ENCODE measurements around the gene DUSP12.

DNA sequence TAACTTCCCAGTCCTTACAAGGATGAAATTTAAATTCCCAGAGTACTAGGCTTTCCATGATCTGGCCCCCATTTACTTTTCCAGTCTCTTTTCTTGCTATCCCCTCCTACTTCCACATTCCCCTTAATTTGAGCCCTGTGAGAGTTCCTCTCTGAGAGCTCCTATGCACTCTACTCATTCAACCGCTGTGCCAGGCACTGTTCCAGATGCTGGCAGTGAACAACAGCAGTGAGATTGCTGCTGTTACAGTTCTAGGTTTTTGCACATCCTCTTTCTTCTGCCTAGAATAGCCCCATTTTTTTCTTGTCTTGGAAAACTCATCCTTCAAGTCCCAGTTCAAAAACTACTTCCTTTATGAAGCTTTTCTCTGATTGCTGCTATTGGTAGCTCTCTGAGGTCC lies 35.4 kb downstream of the DUSP12 start:
- TF ChIP-seq POLR2A (conservative IDR thresholded peaks at IDR 0.05) (no peak), ZNF174 (CRISPR knock-in tag; IDR thresholded peaks at IDR 0.05) (no peak), ESRRA (IDR thresholded peaks at IDR 0.05; ENCODE audit: borderline replicate concordance, low read depth) (no peak), MTA3 (IDR thresholded peaks at IDR 0.05; ENCODE audit: borderline replicate concordance) (no peak), POU5F1 (IDR thresholded peaks at IDR 0.05; ENCODE audit: borderline replicate concordance, low read depth, low read length, partially characterized antibody) (no peak)
- TF ChIP-seq, protein P1, sequence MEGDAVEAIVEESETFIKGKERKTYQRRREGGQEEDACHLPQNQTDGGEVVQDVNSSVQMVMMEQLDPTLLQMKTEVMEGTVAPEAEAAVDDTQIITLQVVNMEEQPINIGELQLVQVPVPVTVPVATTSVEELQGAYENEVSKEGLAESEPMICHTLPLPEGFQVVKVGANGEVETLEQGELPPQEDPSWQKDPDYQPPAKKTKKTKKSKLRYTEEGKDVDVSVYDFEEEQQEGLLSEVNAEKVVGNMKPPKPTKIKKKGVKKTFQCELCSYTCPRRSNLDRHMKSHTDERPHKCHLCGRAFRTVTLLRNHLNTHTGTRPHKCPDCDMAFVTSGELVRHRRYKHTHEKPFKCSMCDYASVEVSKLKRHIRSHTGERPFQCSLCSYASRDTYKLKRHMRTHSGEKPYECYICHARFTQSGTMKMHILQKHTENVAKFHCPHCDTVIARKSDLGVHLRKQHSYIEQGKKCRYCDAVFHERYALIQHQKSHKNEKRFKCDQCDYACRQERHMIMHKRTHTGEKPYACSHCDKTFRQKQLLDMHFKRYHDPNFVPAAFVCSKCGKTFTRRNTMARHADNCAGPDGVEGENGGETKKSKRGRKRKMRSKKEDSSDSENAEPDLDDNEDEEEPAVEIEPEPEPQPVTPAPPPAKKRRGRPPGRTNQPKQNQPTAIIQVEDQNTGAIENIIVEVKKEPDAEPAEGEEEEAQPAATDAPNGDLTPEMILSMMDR (IDR thresholded peaks at IDR 0.05 in 2 of 3, conservative IDR thresholded peaks at IDR 0.05 in 1 of 3; ENCODE audit: insufficient read depth in 2 of 3, low read depth in 1 of 3, low read length in 3 of 3), result no peak
- TF ChIP-seq, protein P2, sequence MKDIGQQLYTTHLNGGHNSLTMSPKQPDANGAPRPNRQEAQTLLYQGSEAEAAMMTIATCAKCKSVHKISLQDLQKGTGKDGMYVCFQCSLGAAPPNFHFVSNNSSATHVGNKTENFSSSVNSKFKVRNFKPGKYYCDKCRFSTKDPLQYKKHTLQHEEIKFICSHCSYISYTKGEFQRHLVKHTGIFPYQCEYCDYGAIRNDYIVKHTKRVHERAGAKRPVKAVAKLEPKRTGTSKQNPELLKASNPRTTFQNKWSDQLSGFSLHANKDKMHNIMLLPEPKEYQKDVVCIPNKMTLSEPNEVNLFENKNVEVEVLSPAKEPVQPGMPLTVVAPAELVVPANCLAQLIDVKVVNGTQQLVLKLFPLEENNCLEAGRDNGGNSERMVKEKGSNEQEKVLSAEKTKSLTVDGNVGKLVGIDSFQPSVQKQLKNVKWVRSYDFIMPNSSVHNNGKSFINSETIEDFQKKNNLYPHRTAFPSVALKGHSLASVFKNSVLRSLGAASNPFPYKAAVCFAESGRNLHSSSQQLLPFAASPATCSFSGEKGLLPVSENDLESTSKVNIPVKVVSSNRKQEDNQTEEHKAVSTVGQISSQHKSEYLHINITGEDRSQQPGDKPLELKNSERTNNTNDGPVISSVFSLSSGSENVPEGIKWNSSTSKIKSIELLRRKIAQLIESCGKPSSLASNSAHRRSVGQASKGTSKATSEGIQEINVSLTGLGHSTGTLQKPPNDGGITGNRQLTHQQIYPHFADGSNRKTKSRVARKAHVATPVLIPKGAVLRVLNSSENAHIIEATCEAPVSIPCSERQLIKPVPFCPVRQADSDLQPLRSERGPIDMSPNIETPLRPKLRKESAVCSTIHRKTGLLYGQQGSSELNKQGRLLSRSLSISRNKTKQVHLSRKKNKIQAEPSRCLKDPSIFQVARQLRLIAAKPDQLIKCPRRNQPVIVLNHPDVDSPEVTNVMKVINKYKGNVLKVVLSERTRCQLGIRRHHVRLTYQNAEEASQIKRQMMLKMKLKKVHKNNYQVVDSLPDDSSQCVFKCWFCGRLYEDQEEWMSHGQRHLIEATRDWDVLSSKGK (CRISPR knock-in tag; IDR thresholded peaks at IDR 0.05), result no peak
- TF ChIP-seq, protein P3, sequence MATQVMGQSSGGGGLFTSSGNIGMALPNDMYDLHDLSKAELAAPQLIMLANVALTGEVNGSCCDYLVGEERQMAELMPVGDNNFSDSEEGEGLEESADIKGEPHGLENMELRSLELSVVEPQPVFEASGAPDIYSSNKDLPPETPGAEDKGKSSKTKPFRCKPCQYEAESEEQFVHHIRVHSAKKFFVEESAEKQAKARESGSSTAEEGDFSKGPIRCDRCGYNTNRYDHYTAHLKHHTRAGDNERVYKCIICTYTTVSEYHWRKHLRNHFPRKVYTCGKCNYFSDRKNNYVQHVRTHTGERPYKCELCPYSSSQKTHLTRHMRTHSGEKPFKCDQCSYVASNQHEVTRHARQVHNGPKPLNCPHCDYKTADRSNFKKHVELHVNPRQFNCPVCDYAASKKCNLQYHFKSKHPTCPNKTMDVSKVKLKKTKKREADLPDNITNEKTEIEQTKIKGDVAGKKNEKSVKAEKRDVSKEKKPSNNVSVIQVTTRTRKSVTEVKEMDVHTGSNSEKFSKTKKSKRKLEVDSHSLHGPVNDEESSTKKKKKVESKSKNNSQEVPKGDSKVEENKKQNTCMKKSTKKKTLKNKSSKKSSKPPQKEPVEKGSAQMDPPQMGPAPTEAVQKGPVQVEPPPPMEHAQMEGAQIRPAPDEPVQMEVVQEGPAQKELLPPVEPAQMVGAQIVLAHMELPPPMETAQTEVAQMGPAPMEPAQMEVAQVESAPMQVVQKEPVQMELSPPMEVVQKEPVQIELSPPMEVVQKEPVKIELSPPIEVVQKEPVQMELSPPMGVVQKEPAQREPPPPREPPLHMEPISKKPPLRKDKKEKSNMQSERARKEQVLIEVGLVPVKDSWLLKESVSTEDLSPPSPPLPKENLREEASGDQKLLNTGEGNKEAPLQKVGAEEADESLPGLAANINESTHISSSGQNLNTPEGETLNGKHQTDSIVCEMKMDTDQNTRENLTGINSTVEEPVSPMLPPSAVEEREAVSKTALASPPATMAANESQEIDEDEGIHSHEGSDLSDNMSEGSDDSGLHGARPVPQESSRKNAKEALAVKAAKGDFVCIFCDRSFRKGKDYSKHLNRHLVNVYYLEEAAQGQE (IDR thresholded peaks at IDR 0.05; ENCODE audit: borderline replicate concordance), result no peak
- TF ChIP-seq, protein P3 (CRISPR knock-in tag; IDR thresholded peaks at IDR 0.05; ENCODE audit: low read depth), result no peak
- TF ChIP-seq, protein P4, sequence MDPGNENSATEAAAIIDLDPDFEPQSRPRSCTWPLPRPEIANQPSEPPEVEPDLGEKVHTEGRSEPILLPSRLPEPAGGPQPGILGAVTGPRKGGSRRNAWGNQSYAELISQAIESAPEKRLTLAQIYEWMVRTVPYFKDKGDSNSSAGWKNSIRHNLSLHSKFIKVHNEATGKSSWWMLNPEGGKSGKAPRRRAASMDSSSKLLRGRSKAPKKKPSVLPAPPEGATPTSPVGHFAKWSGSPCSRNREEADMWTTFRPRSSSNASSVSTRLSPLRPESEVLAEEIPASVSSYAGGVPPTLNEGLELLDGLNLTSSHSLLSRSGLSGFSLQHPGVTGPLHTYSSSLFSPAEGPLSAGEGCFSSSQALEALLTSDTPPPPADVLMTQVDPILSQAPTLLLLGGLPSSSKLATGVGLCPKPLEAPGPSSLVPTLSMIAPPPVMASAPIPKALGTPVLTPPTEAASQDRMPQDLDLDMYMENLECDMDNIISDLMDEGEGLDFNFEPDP (CRISPR knock-in tag; IDR thresholded peaks at IDR 0.05), result no peak
